ENCODE measurements around the gene WDFY1. TPM values are rescaled to one million over a fixed set of nuclear protein-coding genes. Genes with fewer than 3 reads are reported as not detected.

WDFY1 gene
- total and polyA plus RNA-seq, 8 donors, result 5.5 to 25.9 (median 14.9) TPM

GRCh38 chr2:223829128-223829527 is 116.0 kb downstream of the WDFY1 start:
- 92 to 97% methylated on average over 5 of the region's 5 CpGs for WGBS, 2 donors
- Histone ChIP-seq H3K27me3 (no peaks in the 10 kb centered on the region), H3K36me3 (no peaks in the 10 kb centered on the region), H3K9me3 (no peaks in the 10 kb centered on the region), H3K27ac (no peak overlapping the region), H3K4me3 (no peak overlapping the region), H3K4me1 (no peaks in the 10 kb centered on the region)
- DNase-seq, result no peak
- TF ChIP-seq CTCF (IDR thresholded peaks at IDR 0.05), result no peak
- FAIRE-seq, result no peak
- intact Hi-C loops (cut with DNase I), result no loop called here
- no peak for ATAC-seq

GRCh38 chr2:223828314-223828713 is 116.8 kb downstream of the WDFY1 start:
- Histone ChIP-seq H3K4me3 (no peak overlapping the region), H3K27ac (no peak overlapping the region), H3K36me3 (no peaks in the 10 kb centered on the region), H3K27me3 (no peaks in the 10 kb centered on the region), H3K9me3 (no peaks in the 10 kb centered on the region), H3K4me1 (no peaks in the 10 kb centered on the region)
- intact Hi-C loops (cut with DNase I), result no loop called here
- DNase-seq (no peak), ATAC-seq (no peak), FAIRE-seq (no peak)
- WGBS, 2 donors, result 88 to 90% methylated on average over 6 of the region's 6 CpGs
- no peak for TF ChIP-seq CTCF (IDR thresholded peaks at IDR 0.05)

GRCh38 chr2:223826995-223827394 is 118.1 kb downstream of the WDFY1 start:
- intact Hi-C loops (cut with DNase I), result no loop called here
- Histone ChIP-seq H3K9me3 (no peaks in the 10 kb centered on the region), H3K4me3 (no peak overlapping the region), H3K27me3 (no peaks in the 10 kb centered on the region), H3K27ac (no peak overlapping the region), H3K36me3 (no peaks in the 10 kb centered on the region), H3K4me1 (no peaks in the 10 kb centered on the region)
- WGBS, 2 donors, result 71 to 74% methylated on average over 4 of the region's 4 CpGs
- no peak for DNase-seq
- TF ChIP-seq CTCF (IDR thresholded peaks at IDR 0.05), result no peak
- FAIRE-seq, result no peak
- ATAC-seq, result no peak

Other genes starting within 250 kb of the WDFY1 start
- 1 to 10 TPM; 2.1 to 8.5 (median 4.5) TPM for gene AP1S3, start 107.8 kb downstream of the WDFY1 start, total RNA-seq
- 1 to 10 TPM; 1.9 to 3.1 TPM for gene AP1S3, start 107.8 kb downstream of the WDFY1 start, polyA plus RNA-seq
- gene MRPL44, start 12.1 kb upstream of the WDFY1 start, total RNA-seq, result 10 to 100 TPM in 3 of 6 donors, 1 to 10 TPM in 3; 6.8 to 11.5 (median 9.6) TPM
- 10 to 100 TPM in 1 of 2 donors, 1 to 10 TPM in 1; 5.9 to 12.7 TPM for gene MRPL44, start 12.1 kb upstream of the WDFY1 start, polyA plus RNA-seq
- 10 to 100 TPM in 1 of 6 donors, 1 to 10 TPM in 5; 1.0 to 14.8 (median 2.3) TPM for gene SERPINE2, start 94.0 kb upstream of the WDFY1 start, total RNA-seq
- gene SERPINE2, start 94.0 kb upstream of the WDFY1 start, polyA plus RNA-seq, result 10 to 100 TPM in 1 of 2 donors, 1 to 10 TPM in 1; 2.8 to 10.1 TPM